A673 (cell line): ENCODE measurements around the gene IL10RA.

ENCODE experiments used
- EZH2 ChIP-seq: fragments of 200-600 bp; sonication (generic); IDR thresholded peaks from 2 replicates; pipeline ENCODE4 v1.6.1; 2017; ENCODE audit warnings: borderline replicate concordance, low read depth, mild to moderate bottlenecking, mixed read lengths, antibody characterized with exemption, low read length; ENCODE audit not compliant: poor library complexity, severe bottlenecking
- TF ChIP-seq, protein P1 (sequence below): fragments of 300-800, 200-600 bp; sonication (generic); conservative IDR thresholded peaks from 2 replicates; pipeline ENCODE4 v1.5.1; 2017; ENCODE audit warnings: low read depth, mild to moderate bottlenecking, antibody characterized with exemption, low read length, moderate library complexity, mixed read lengths

GRCh38 chr11:118027694-118028093, 41.5 kb downstream of the IL10RA start:
- TF ChIP-seq, protein P1, sequence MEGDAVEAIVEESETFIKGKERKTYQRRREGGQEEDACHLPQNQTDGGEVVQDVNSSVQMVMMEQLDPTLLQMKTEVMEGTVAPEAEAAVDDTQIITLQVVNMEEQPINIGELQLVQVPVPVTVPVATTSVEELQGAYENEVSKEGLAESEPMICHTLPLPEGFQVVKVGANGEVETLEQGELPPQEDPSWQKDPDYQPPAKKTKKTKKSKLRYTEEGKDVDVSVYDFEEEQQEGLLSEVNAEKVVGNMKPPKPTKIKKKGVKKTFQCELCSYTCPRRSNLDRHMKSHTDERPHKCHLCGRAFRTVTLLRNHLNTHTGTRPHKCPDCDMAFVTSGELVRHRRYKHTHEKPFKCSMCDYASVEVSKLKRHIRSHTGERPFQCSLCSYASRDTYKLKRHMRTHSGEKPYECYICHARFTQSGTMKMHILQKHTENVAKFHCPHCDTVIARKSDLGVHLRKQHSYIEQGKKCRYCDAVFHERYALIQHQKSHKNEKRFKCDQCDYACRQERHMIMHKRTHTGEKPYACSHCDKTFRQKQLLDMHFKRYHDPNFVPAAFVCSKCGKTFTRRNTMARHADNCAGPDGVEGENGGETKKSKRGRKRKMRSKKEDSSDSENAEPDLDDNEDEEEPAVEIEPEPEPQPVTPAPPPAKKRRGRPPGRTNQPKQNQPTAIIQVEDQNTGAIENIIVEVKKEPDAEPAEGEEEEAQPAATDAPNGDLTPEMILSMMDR: 0 out of 2 replicates have a peak, but pooled peaks have one; percentile 22
- TF ChIP-seq EZH2: no peak
